MM.1S (cell line): ENCODE measurements around the gene SRRM3.

ENCODE experiments used
- EZH2 ChIP-seq: fragments of 300-600 bp; sonication (generic); optimal IDR thresholded peaks from 2 replicates; pipeline ENCODE3; 2017; ENCODE audit warnings: low read depth, mild to moderate bottlenecking, antibody characterized with exemption, low read length, mixed read lengths
- TF ChIP-seq, protein P1 (sequence below): fragments of 300-600 bp; sonication (generic); IDR thresholded peaks from 2 replicates; pipeline ENCODE4 v1.5.1; 2016; ENCODE audit warnings: antibody characterized with exemption, low read length, mixed read lengths

DNA sequence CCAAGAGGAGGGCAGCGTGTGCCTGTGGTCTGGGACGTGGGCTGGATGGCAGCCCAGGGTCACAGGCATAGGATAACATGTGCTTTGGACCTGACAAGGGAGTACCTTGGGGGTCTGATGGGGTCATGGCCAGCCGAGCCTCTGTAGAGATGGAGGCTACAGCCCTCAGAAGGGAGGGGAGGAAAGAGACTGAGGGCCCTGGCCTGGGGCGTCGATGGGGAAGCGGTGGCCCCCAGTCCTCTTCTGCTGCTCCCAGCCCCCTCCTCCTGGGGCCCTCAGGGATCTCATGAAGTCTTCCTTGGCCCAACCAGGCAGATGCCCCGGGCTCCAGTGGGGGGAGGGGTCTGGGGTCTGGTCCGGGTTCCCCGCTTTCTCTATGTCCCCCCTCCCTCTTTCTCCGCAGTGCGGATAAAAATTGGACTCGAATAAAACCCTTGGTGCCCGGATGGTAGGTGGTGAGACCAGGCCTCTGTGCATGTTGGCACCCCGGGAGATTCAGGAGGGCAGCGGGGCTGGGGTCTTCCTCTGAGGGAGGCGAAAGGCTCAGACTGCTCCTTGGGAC, 85.2 kb downstream of the SRRM3 start:
- TF ChIP-seq, protein P1, sequence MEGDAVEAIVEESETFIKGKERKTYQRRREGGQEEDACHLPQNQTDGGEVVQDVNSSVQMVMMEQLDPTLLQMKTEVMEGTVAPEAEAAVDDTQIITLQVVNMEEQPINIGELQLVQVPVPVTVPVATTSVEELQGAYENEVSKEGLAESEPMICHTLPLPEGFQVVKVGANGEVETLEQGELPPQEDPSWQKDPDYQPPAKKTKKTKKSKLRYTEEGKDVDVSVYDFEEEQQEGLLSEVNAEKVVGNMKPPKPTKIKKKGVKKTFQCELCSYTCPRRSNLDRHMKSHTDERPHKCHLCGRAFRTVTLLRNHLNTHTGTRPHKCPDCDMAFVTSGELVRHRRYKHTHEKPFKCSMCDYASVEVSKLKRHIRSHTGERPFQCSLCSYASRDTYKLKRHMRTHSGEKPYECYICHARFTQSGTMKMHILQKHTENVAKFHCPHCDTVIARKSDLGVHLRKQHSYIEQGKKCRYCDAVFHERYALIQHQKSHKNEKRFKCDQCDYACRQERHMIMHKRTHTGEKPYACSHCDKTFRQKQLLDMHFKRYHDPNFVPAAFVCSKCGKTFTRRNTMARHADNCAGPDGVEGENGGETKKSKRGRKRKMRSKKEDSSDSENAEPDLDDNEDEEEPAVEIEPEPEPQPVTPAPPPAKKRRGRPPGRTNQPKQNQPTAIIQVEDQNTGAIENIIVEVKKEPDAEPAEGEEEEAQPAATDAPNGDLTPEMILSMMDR, result no peak
- TF ChIP-seq EZH2, result no peak
